GM19395 (cell line): ENCODE data around the gene UBE3A.
"Not testable (repeated sequence)": the region's sequence is repeated elsewhere in the genome, so short reads cannot be mapped to it uniquely, and the experiment has no call there.

ENCODE experiments used
- ATAC-seq: cut with Tn5 transposase; IDR thresholded peaks from one replicate; pipeline ENCODE4 v1.9.1; 2021; ENCODE audit warnings: mild to moderate bottlenecking, moderate library complexity; ENCODE audit not compliant: unreplicated experiment

The UBE3A gene

GRCh38 chr15:25439369-25439836, 579 bp upstream of the UBE3A start:
- peak; percentile 24 for ATAC-seq

GRCh38 chr15:25437777-25438600, 835 bp downstream of the UBE3A start:
- ATAC-seq: peak; percentile 55

GRCh38 chr15:25436707-25437106, 2.1 kb downstream of the UBE3A start:
- ATAC-seq: no peak

- no peak for ATAC-seq
Measured at GRCh38 chr15:25435474-25436243, 3.2 kb downstream of the UBE3A start.

- no peak for ATAC-seq
Measured at GRCh38 chr15:25433118-25433865, 5.5 kb downstream of the UBE3A start.

- no peak for ATAC-seq
Measured at GRCh38 chr15:25431836-25432561, 6.8 kb downstream of the UBE3A start.

GRCh38 chr15:25427861-25428260, 11.0 kb downstream of the UBE3A start:
- no peak for ATAC-seq

GRCh38 chr15:25426896-25427610, 11.8 kb downstream of the UBE3A start:
- no peak for ATAC-seq

- ATAC-seq: no peak
Measured at GRCh38 chr15:25424073-25424472, 14.8 kb downstream of the UBE3A start.

- ATAC-seq: no peak
Measured at GRCh38 chr15:25422021-25422420, 16.8 kb downstream of the UBE3A start.

GRCh38 chr15:25418202-25418601, 20.6 kb downstream of the UBE3A start:
- ATAC-seq: no peak

- ATAC-seq: no peak
Measured at GRCh38 chr15:25417604-25418003, 21.2 kb downstream of the UBE3A start.

- ATAC-seq: peak; percentile 57
Measured at GRCh38 chr15:25416693-25417092, 22.1 kb downstream of the UBE3A start.

GRCh38 chr15:25415707-25416106, 23.1 kb downstream of the UBE3A start:
- no peak for ATAC-seq

- no peak for ATAC-seq
Measured at GRCh38 chr15:25415217-25415616, 23.6 kb downstream of the UBE3A start.

- ATAC-seq: no peak
Measured at GRCh38 chr15:25410649-25411048, 28.2 kb downstream of the UBE3A start.

- not testable (repeated sequence) for ATAC-seq
Measured at GRCh38 chr15:25409731-25410130, 29.1 kb downstream of the UBE3A start.

GRCh38 chr15:25408929-25409328, 29.9 kb downstream of the UBE3A start:
- no peak for ATAC-seq

GRCh38 chr15:25408428-25408827, 30.4 kb downstream of the UBE3A start:
- no peak for ATAC-seq

- ATAC-seq: no peak
Measured at GRCh38 chr15:25407950-25408349, 30.9 kb downstream of the UBE3A start.
